Keratinocyte (primary cell): ENCODE results near the gene IFIT2.

Experiments used
- CTCF ChIP-seq, 3 experiments: IDR thresholded peaks in 1 of 3; conservative IDR thresholded peaks in 1 of 3; optimal IDR thresholded peaks in 1 of 3; 2 replicates in 2 of 3; 3 replicates in 1 of 3; pipeline versions ENCODE3 to v1.5.1; 2011; ENCODE audit warnings: low read length in 3 of 3, mild to moderate bottlenecking in 3 of 3, moderate library complexity in 2 of 3, control low read depth in 1 of 3, inconsistent platforms in 1 of 3; ENCODE audit not compliant: insufficient read depth in 2 of 3; ENCODE audit errors: extremely low read depth in 1 of 3
- EZH2 ChIP-seq: IDR thresholded peaks from one replicate; pipeline ENCODE4 v1.6.1; 2012; ENCODE audit warnings: inconsistent platforms, mild to moderate bottlenecking, low read length, moderate library complexity

- TF ChIP-seq CTCF (optimal IDR thresholded peaks at IDR 0.05 in 1 of 3, IDR thresholded peaks at IDR 0.05 in 1 of 3, conservative IDR thresholded peaks at IDR 0.05 in 1 of 3; ENCODE audit: extremely low read depth in 1 of 3, insufficient read depth in 2 of 3, low read length in 3 of 3) (no peak), EZH2 (no peak)
These were observed 36.9 kb downstream of the IFIT2 start for GRCh38 chr10:89338713-89339112.
